HG03039 (cell line): ENCODE results near the gene SFT2D3.

Experiments used
- ATAC-seq: cut with Tn5 transposase; IDR thresholded peaks from one replicate; pipeline ENCODE4 v1.9.1; 2021; ENCODE audit warnings: mild to moderate bottlenecking, moderate library complexity; ENCODE audit not compliant: unreplicated experiment

Gene SFT2D3

GRCh38 chr2:127737892-127738291 is 36.6 kb downstream of the SFT2D3 start:
- ATAC-seq = no peak

- no peak for ATAC-seq
Observed at GRCh38 chr2:127739800-127740199, 38.5 kb downstream of the SFT2D3 start.

GRCh38 chr2:127740665-127741288 is 39.5 kb downstream of the SFT2D3 start:
- ATAC-seq = no peak

- ATAC-seq = no peak
Observed at GRCh38 chr2:127743477-127744026, 42.3 kb downstream of the SFT2D3 start.

GRCh38 chr2:127747621-127748020 is 46.3 kb downstream of the SFT2D3 start:
- ATAC-seq = no peak

GRCh38 chr2:127749537-127749936 is 48.2 kb downstream of the SFT2D3 start:
- peak; percentile 86 for ATAC-seq

- no peak for ATAC-seq
Observed at GRCh38 chr2:127753374-127753773, 52.1 kb downstream of the SFT2D3 start.

GRCh38 chr2:127754186-127754585 is 52.9 kb downstream of the SFT2D3 start:
- ATAC-seq = no peak
